ENCODE results near the gene MLPH. TPM values are rescaled to one million over a fixed set of nuclear protein-coding genes. Genes with fewer than 3 reads are reported as not detected.

MLPH gene
- total RNA-seq, 1 donor from 2014 or later: 394 TPM

DNA sequence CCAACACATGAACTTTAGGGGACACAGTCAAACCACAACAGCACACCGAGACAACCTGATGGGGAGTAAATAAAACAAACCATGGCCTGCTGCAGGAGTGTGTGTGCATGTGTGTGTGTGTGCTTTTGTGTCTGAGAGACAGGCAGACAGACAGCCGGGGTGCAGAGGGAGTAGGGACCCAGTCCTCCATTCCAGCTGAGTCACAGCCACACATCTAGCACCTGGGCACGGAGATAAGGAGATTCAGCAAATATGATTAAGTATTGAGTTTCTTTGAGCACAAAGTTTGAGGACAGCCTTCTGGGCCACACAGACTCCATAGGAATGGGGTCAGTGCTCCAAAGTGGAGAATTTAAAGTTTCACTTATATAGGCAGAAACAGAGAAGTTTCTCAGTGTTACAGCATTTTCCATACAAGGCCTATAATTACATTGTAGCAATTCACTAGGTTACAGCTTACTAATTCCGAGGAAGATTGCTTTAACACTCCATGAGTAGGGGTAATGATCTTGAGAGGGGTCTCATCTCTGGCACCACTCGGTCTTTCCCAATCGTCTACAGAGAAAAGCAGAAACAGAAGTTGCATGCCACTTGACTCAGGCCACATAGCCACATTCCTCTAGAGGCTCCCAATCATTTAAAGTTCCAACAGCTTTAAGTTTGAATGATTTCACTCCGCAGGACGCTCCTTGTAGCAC lies 48.5 kb downstream of the MLPH start:
- peaks cover 12% of the 10 kb centered on the region for H3K4me1 ChIP-seq
- TF ChIP-seq, protein P1, sequence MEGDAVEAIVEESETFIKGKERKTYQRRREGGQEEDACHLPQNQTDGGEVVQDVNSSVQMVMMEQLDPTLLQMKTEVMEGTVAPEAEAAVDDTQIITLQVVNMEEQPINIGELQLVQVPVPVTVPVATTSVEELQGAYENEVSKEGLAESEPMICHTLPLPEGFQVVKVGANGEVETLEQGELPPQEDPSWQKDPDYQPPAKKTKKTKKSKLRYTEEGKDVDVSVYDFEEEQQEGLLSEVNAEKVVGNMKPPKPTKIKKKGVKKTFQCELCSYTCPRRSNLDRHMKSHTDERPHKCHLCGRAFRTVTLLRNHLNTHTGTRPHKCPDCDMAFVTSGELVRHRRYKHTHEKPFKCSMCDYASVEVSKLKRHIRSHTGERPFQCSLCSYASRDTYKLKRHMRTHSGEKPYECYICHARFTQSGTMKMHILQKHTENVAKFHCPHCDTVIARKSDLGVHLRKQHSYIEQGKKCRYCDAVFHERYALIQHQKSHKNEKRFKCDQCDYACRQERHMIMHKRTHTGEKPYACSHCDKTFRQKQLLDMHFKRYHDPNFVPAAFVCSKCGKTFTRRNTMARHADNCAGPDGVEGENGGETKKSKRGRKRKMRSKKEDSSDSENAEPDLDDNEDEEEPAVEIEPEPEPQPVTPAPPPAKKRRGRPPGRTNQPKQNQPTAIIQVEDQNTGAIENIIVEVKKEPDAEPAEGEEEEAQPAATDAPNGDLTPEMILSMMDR (IDR thresholded peaks at IDR 0.05): no peak
- DNase-seq (no peak), ATAC-seq (no peak)
- intact Hi-C loops (cut with DNase I): no loop called here
- H3K27me3 ChIP-seq (ENCODE audit: low read depth): no peaks in the 10 kb centered on the region
- no peak overlapping the region for H3K4me3 ChIP-seq
- H3K9me3 ChIP-seq: no peaks in the 10 kb centered on the region
- peaks cover 61% of the 10 kb centered on the region for H3K36me3 ChIP-seq
- no peak overlapping the region for H3K27ac ChIP-seq

DNA sequence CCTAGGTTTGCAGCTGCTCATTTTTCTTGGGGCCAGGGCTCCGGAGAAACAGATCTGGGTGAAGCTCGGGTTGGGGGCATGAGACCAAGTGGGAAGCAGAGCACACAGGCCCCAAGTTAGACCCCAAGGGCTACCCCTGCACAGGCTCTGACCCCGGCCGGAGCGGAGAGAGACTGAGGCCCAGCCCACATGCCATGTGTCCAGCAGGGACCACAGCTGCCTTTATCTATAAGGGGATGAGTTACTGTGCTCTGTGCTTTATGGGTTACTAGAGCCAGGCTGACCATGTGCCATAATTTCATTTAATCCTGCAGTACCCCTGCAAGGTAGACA lies 49.0 kb downstream of the MLPH start:
- H3K27me3 ChIP-seq (ENCODE audit: low read depth): no peaks in the 10 kb centered on the region
- TF ChIP-seq, protein P1 (IDR thresholded peaks at IDR 0.05): no peak
- no peak for ATAC-seq

DNA sequence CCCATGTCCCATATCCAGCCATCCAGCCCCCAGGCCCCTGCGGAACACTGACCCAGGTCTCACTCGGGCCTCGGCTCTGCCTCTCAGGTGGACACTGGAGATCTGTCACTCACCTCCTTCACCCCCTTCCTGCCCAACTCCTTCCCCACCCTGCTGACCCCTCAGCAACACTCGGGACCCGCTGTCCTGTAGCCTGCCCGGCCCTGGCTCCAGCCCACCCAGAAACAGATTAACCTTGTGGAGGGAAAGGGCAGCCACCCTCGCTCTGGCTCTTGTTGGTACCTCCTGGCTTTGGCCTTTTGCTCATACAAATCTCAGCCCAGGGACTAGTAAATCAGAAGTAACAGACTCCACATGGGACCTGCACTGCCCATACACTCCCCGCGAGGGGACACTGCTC lies 49.6 kb downstream of the MLPH start:
- no peak overlapping the region for H3K4me3 ChIP-seq
- peaks cover 21% of the 10 kb centered on the region for H3K4me1 ChIP-seq
- H3K9me3 ChIP-seq: no peaks in the 10 kb centered on the region
- intact Hi-C loops (cut with DNase I): no loop called here
- DNase-seq (no peak), ATAC-seq (no peak)
- no peak overlapping the region for H3K27ac ChIP-seq
- TF ChIP-seq, protein P1 (IDR thresholded peaks at IDR 0.05): no peak
- peaks cover 65% of the 10 kb centered on the region for H3K36me3 ChIP-seq
- no peaks in the 10 kb centered on the region for H3K27me3 ChIP-seq (ENCODE audit: low read depth)

More for the DNA sequence above, 49.0 kb downstream of the MLPH start:
- peaks cover 17% of the 10 kb centered on the region for H3K4me1 ChIP-seq
- no peaks in the 10 kb centered on the region for H3K9me3 ChIP-seq
- H3K4me3 ChIP-seq: no peak overlapping the region
- intact Hi-C loops (cut with DNase I): no loop called here
- H3K36me3 ChIP-seq: peaks cover 61% of the 10 kb centered on the region
- no peak for DNase-seq
- H3K27ac ChIP-seq: no peak overlapping the region

DNA sequence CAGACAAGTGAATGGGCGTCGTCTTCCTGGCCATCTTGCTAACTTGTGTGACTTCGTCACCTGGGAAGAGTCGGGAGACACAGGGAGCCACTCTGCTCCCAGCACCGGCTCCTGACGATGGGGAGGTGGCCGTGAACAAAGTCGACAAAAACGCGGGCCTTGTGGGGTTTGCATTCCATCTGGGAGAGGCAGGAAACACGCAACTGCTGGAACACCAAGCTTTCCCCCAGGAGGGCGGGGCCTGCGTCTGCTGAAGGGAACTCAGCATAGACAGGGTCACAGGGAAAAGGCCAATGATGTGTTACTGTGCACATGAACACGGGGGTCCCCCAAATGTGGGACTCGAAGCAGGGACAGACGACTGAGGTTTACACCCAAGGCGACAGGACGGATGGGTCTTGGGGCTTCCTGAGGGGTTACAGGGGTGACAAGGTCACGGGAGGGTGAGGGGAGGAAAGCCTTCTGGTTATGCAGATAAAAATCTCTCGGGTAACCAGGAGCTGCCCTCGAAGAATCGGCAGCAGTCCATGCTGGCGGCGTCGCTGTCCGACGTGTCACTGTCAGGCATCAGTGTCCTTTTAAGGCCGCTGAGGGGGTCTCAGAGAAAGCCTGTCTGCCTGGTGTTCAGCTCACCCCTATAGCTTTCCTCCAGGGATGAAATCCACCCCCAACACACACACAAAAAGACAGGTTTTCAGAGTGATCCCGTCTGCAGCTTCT lies 51.1 kb downstream of the MLPH start:
- H3K4me3 ChIP-seq: no peak overlapping the region
- no peaks in the 10 kb centered on the region for H3K27me3 ChIP-seq (ENCODE audit: low read depth)
- DNase-seq (no peak), ATAC-seq (no peak)
- peaks cover 61% of the 10 kb centered on the region for H3K36me3 ChIP-seq
- TF ChIP-seq, protein P1 (IDR thresholded peaks at IDR 0.05): no peak
- H3K27ac ChIP-seq: no peak overlapping the region
- H3K4me1 ChIP-seq: peaks cover 21% of the 10 kb centered on the region
- H3K9me3 ChIP-seq: no peaks in the 10 kb centered on the region
- intact Hi-C loops (cut with DNase I): no loop called here

DNA sequence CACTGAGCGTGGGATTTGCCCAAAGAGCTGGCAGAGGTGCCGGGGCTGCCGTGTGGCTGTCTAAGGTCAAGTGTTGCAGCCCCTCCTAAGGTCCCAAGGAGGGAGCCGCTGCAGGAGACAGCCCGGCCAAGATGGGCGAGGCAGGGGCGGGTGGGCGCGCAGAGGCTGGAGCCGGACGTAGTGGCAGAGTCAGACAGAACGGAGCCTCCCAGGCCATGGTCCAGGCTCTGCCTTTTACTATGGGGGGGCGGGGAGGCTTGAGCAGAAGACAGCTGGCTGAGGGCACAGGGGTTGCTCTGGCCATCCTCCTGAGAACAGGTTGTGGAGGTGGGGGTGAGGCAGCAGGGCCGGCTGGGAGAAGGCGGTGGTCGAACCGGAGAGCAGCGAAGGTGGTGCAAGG lies 51.9 kb downstream of the MLPH start:
- Histone ChIP-seq H3K4me1 (peaks cover 21% of the 10 kb centered on the region), H3K36me3 (peaks cover 56% of the 10 kb centered on the region), H3K27ac (no peak overlapping the region), H3K4me3 (no peak overlapping the region), H3K9me3 (no peaks in the 10 kb centered on the region), H3K27me3 (ENCODE audit: low read depth) (no peaks in the 10 kb centered on the region)
- intact Hi-C loops (cut with DNase I): no loop called here
- TF ChIP-seq, protein P1 (IDR thresholded peaks at IDR 0.05): no peak
- DNase-seq (no peak), ATAC-seq (no peak)

Measured in lower lobe of right lung (tissue), 2 donors.